Effector CD4-positive, alpha-beta T cell (primary cell): Measurements from ENCODE around the gene TOP2A.

ENCODE experiments used
- DNase-seq: peaks from one replicate; pipeline ENCODE4 v3.0.0-alpha.2; 2020
- total RNA-seq: gene quantifications from one replicate; lab custom pipeline; 2026; lab: John Stamatoyannopoulos, UW

The TOP2A gene
- 18.4 reads per million, percentile 45 among the genes with 10 or more reads in this experiment for total RNA-seq

GRCh38 chr17:40417609-40418427, at the start of gene TOP2A:
TOP2A (minus strand) TSS chr17:40417896; CDS start chr17:40417791, 105 bp downstream.
- DNase-seq, result peak; percentile 93

- no peak for DNase-seq
Measured at GRCh38 chr17:40467281-40467867, 49.7 kb upstream of the TOP2A start.

DNA sequence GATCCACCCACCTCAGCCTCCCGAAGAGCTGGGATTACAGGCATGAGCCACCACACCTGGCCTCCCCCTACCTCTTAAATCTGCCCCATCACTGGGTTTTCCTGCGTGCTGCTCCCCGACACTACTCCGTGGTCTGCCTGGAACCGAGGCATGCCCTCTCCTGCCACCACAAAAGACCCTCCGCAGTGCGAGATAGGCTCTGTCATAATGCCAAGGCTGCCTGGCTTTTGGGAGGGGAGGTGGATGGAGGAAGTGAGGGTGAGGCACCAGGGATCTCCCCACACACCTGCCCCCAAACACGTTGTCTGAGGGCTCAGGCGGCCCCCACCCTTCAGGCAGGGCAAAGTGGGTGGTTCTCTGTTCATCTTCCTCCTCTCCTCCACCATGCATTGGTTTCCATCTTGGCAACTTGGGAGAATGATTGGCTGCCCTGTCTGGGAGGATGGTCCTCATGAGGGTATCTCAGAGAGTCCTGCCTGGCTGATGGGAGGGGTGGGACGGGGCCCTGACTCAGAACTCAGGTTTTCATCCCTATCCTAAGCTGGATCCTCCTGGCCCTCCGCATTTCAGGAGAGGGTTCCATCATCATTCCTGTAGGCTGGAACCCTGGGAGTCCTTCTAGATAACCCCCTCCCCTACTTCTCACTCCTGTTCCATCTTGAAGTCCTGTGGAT, 48.7 kb upstream of the TOP2A start:
- DNase-seq, result no peak

DNA sequence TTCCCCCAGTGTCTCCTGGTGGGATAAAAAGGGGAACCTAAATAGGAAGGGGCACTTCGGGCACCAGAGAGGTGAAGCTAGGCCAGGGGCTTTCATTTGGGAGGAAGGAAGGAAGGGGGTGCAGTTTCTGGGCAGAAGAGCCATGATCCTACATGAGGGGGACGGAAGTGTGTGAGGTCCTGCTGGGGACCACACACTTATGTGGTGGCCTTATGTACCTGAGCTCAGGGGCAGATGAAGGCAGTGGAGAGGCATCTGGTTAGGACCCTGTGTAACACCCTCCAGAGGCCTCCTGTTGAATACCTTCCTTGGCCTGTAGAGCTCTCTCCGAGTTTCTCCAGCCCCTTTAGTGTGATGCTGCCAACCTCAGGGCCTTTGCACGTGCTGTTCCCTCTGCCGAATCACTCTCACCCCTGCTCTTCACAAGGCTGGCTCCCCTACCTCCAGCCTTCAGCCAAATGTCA, 46.7 kb upstream of the TOP2A start:
- no peak for DNase-seq

- no peak for DNase-seq
Measured at GRCh38 chr17:40463122-40463550, 45.4 kb upstream of the TOP2A start.

DNA sequence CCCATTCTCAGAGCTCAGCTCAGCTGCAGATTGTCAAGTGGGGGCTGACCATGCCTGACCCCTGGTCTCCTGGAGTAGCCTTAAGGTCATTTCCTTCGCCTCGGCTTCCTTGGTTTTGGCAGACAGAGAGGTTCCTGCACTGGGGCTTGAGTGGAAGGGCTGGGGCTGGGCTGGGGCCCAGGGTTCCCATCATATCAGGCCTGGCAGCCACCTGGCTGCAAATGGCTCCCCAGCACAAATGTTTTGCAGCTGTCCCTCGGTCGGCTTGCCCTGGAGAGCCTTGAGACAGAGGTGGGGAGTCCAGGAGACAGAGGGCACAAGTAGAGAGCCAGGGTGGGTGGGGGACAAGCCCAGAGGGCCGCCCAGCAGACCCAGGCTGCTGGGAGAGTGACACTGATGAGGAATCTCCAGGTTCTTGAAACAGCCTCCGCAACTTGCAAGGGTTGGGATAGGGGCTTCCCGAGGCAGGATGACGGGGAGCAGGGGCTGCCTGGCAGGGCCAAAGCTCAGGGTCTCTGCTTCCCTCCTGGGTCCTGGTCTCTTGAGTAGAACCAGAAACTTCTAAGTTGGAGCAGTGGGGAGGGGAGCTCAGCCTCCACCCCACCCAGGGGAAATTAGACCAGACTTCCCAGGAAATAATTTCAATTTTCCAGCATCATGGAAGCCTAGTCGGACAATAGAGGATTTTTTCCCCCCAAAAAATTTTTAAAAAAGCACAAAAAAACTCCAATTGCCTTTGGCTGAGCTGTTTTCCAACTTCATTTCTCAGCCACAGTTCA, 44.8 kb upstream of the TOP2A start:
- DNase-seq, result no peak

DNA sequence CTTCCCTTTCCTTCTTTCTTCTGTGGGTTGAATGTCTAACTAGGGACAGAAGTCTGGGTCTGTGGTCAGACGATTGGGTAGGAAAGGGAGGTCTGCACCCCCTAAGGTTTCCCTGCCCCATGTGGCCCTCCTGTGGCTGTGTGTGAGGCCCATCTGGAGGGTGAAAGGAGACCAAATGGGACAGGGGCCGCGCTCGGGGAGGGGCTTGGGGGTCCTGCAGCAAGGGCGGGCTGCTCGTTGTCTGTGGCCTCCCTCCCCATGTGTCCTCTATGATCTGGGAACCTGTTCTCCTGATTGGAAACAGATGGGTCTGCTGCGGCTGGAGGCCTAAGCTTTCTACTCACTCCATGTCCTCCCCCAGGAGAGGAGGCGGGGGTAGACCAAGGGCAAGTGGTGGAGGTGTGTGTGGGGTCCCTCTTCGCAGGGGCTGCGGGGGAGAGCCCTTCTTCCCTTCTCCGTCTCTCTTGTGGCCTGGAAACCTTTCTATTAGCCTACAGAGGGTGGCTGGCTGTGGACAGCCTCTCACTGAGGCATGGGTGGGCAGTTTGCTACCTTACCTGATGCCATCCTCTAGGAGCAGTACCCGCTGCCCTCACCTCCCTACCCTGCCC, 44.1 kb upstream of the TOP2A start:
- no peak for DNase-seq

- no peak for DNase-seq
Measured at GRCh38 chr17:40460968-40461731, 43.5 kb upstream of the TOP2A start.

DNA sequence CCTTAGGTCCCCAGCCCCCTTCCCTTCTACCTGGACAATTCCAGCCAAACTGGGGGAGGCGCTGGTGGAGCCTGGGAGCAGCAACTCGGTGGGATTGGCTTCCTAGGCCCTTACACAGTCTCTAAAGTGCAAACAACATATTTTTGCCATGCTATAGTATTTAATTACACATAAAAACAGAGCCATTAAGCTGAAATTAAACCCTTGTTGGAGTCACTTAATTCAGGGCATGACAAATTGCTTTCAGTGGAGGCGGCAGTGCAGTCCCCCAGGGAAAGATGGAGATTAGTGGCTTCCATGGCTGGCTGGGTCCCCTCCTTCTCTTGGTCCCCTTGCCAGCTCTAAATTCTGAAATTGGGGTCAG, 42.9 kb upstream of the TOP2A start:
- DNase-seq, result no peak

GRCh38 chr17:40459636-40460603, 42.2 kb upstream of the TOP2A start:
- DNase-seq, result no peak

DNA sequence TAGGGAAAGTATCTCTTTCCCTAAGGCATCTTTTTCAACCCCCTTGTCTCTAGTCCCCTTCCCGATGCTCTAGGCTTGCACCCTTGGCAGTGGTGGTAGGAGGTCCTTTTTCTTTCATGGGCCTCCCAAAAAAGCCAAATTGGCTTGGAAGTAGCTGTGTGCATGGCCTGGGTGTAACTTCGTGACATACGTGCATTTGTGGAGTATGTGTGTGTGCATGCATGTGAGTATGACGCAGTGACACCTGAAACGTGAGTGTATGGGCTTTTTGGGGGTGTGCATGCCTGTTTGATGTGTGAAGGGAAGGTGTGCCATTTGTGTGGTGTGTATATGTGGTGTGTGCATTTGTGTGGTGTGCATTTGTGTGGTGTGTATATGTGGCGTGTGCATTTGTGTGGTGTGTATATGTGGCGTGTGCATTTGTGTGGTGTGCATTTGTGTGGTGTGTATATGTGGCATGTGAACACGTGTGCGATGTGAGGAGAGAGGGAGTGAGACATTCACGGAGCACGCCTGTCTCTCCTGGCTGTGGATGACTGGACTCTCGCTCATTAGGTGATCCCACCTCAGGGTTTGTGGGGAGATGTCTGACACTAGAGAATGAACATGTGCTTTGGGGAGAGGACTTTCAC, 41.3 kb upstream of the TOP2A start:
- DNase-seq, result no peak

GRCh38 chr17:40457964-40458791, 40.5 kb upstream of the TOP2A start:
- DNase-seq, result no peak

DNA sequence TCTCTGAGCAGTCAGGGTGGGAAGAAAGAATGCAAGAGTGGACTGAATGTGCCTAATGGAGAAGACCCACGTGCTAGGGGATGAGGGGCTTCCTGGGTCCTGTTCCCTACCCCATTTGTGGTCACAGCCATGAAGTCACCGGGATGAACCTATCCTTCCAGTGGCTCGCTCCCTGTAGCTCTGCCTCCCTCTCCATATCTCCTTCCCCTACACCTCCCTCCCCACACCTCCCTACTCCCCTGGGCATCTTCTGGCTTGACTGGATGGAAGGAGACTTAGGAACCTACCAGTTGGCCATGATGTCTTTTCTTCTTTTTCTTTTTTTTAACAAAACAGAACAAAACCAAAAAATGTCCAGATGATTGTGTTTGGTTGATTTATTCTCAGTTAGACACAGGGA, 39.7 kb upstream of the TOP2A start:
- no peak for DNase-seq

GRCh38 chr17:40456396-40456951, 38.8 kb upstream of the TOP2A start:
- no peak for DNase-seq

DNA sequence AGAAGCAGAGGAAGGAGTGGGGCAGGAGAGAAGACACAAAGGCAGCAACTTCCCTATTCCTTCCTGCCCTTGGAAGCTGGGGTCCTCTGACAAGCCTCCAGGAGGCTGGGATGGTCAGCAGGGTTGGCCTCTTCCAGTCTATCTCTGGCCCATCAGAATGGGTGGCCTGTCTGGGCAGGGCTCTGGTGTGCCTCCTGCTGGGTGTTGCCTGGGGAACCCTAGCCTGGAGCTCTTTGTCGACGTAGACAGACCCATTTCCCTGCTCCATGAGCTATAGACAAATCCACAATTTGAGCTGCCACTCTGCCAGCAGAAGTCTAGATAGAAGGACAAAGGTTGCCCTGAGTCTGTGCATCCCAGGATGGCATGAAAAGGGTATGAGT, 36.9 kb upstream of the TOP2A start:
- DNase-seq, result no peak

DNA sequence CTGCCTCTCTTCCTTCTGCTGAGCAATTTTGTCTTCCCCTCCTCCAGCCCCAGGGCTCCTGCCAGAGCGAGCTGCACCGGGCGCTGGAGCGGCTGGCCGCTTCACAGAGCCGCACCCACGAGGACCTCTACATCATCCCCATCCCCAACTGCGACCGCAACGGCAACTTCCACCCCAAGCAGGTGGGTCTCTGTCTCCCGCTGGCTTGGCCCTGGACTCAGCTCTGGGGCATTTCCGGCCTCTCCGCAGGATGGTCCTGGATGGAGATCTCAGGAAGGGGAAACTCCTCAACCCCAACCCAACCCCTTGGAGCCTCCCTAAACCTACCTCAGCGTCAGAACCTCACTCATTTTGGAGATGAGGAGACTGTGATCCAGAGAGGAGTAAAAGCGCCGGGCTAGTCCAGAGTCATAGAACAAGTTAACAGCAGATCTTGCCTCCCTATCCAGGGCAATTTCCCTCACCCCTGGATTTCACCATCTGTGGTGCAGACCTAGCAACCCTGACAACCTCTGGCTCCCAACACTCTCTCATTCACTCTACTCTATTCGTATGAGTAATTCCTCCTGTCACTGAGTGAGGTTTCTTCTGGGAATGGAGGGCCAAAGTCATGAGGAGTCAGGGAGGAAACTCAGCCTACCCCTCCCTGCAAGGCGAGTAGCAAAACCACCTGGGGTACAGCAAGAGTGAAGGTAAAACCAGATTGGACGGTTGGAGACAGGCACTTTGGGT, 36.4 kb upstream of the TOP2A start:
- DNase-seq, result no peak

- no peak for DNase-seq
Measured at GRCh38 chr17:40452921-40453378, 35.3 kb upstream of the TOP2A start.
